ELR (cell line): Measurements from ENCODE around the gene SVIL.
"Not testable (repeated sequence)": the region's sequence is repeated elsewhere in the genome, so short reads cannot be mapped to it uniquely, and the experiment has no call there.

Experiments
- DNase-seq: peaks from one replicate; pipeline ENCODE4 v3.0.0-alpha.2; 2015; ENCODE audit warnings: low read depth

SVIL gene

GRCh38 chr10:29540016-29540415 is 94.8 kb downstream of the SVIL start:
- no peak for DNase-seq

- no peak for DNase-seq
These were observed 95.4 kb downstream of the SVIL start for GRCh38 chr10:29539412-29539811.

GRCh38 chr10:29537799-29538198 is 97.0 kb downstream of the SVIL start:
- DNase-seq = no peak

GRCh38 chr10:29536691-29537090 is 98.1 kb downstream of the SVIL start:
- not testable (repeated sequence) for DNase-seq

GRCh38 chr10:29535778-29536453 is 98.9 kb downstream of the SVIL start:
- DNase-seq = no peak

GRCh38 chr10:29535012-29535777 is 99.6 kb downstream of the SVIL start:
- peak; percentile 85 for DNase-seq

GRCh38 chr10:29534590-29534989 is 100.2 kb downstream of the SVIL start:
- no peak for DNase-seq

- no peak for DNase-seq
These were observed 101.0 kb downstream of the SVIL start for GRCh38 chr10:29533696-29534285.

- DNase-seq = no peak
These were observed 101.7 kb downstream of the SVIL start for GRCh38 chr10:29533046-29533445.

GRCh38 chr10:29532256-29532878 is 102.4 kb downstream of the SVIL start:
- DNase-seq = no peak

- DNase-seq = peak; percentile 30
These were observed 104.4 kb downstream of the SVIL start for GRCh38 chr10:29530112-29530976.

- DNase-seq = no peak
These were observed 105.6 kb downstream of the SVIL start for GRCh38 chr10:29529146-29529545.

GRCh38 chr10:29525762-29526161 is 109.0 kb downstream of the SVIL start:
- DNase-seq = no peak

- no peak for DNase-seq
These were observed 110.1 kb downstream of the SVIL start for GRCh38 chr10:29524720-29525119.

GRCh38 chr10:29524294-29524693 is 110.5 kb downstream of the SVIL start:
- no peak for DNase-seq

- DNase-seq = no peak
These were observed 111.9 kb downstream of the SVIL start for GRCh38 chr10:29522918-29523317.

- DNase-seq = no peak
These were observed 112.5 kb downstream of the SVIL start for GRCh38 chr10:29522061-29522855.

- DNase-seq = no peak
These were observed 115.1 kb downstream of the SVIL start for GRCh38 chr10:29519659-29520058.

- peak; percentile 76 for DNase-seq
These were observed 117.3 kb downstream of the SVIL start for GRCh38 chr10:29517352-29517923.

GRCh38 chr10:29516309-29516932 is 118.3 kb downstream of the SVIL start:
- not testable (repeated sequence) for DNase-seq
